ENCODE data around the gene FGR. TPM values are rescaled to one million over a fixed set of nuclear protein-coding genes. Genes with fewer than 3 reads are reported as not detected.

Gene FGR
- total RNA-seq, 2 donors from 2014 or later = 3.3 to 12.6 TPM

DNA sequence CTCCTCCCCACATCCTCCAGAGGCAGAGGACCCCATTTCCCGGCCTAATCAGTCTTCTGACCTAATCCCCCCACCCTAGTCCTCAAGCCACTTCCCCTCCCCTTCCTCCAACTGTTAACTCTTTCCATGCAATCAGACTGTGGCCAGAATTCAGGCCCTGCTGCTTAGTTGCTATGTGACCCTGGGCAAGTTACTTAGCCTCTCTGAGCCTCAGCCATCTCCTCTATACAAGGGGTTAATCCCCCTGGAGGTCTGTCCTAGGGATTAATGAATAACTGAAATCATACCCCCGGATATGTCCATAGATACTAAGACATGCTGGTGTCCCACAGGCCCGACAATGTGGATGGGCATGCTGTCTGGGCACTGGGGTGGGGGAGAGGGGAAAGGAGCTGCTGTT is 49.3 kb downstream of the FGR start:
- no peaks in the 10 kb centered on the region for H3K9me3 ChIP-seq (ENCODE audit: control insufficient read depth, low read length, poor library complexity, severe bottlenecking)
- Mint-ChIP-seq H3K27me3 (peaks cover 4% of the 10 kb centered on the region), H3K36me3 (ENCODE audit: low read depth) (peaks cover 14% of the 10 kb centered on the region), H3K27ac (no peak overlapping the region), H3K4me3 (no peak overlapping the region), H3K4me1 (peaks cover 20% of the 10 kb centered on the region)
- ATAC-seq (no peak), DNase-seq (no peak)

DNA sequence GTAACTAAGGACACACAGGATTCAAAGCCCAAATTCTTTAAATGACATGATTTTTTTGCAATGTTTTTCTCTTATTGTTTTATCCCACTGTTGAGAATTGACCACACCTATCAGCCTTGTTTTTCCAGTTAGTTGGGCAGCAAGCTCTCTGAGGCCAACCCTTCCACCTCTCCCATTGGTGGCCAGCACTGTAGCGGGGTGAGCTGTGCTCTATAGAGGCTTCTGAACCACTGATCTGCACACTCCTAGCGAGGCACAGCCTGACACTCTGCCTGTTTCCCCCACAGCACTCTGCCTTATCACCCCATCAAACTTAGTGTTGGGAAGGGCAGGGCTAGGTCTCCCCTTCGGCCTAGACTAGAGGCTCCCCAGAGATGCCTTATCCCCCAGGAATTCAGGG is 50.5 kb downstream of the FGR start:
- Mint-ChIP-seq H3K4me1 (peaks cover 23% of the 10 kb centered on the region), H3K36me3 (ENCODE audit: low read depth) (peaks cover 14% of the 10 kb centered on the region), H3K4me3 (no peak overlapping the region), H3K27me3 (peaks cover 4% of the 10 kb centered on the region), H3K27ac (no peak overlapping the region)
- no peak for DNase-seq
- no peak for ATAC-seq
- no peaks in the 10 kb centered on the region for H3K9me3 ChIP-seq (ENCODE audit: control insufficient read depth, low read length, poor library complexity, severe bottlenecking)

GRCh38 chr1:27583479-27583878 is 51.5 kb downstream of the FGR start:
- peaks cover 14% of the 10 kb centered on the region for H3K36me3 Mint-ChIP-seq (ENCODE audit: low read depth)
- DNase-seq (no peak), ATAC-seq (no peak)
- H3K27ac Mint-ChIP-seq = peak overlapping the region; percentile 16
- H3K4me1 Mint-ChIP-seq = peaks cover 26% of the 10 kb centered on the region
- peaks cover 4% of the 10 kb centered on the region for H3K27me3 Mint-ChIP-seq
- no peaks in the 10 kb centered on the region for H3K9me3 ChIP-seq (ENCODE audit: control insufficient read depth, low read length, poor library complexity, severe bottlenecking)
- no peak overlapping the region for H3K4me3 Mint-ChIP-seq

DNA sequence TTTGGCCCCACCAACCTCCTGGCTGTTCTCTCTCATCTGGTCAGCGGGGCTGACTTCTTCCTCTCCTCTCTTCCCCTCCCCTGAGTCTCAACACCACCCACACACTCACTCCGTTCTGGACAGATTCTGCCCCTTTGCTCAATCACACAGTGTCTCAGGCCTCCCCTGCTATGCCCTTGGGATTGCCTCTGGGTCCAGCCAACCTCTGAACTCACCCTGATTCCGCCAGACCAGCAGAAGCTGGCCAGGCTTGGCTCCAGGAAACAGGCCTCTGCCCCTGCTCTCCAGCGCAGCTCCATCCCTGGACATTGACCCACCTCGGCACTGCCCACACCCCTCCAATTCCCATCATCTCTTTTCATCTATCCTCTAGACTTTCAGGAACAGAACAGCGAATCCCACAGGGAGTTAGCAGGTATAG is 53.2 kb downstream of the FGR start:
- peaks cover 8% of the 10 kb centered on the region for H3K27me3 Mint-ChIP-seq
- H3K9me3 ChIP-seq (ENCODE audit: control insufficient read depth, low read length, poor library complexity, severe bottlenecking) = no peaks in the 10 kb centered on the region
- H3K27ac Mint-ChIP-seq = no peak overlapping the region
- H3K36me3 Mint-ChIP-seq (ENCODE audit: low read depth) = peaks cover 14% of the 10 kb centered on the region
- H3K4me3 Mint-ChIP-seq = no peak overlapping the region
- ATAC-seq (no peak), DNase-seq (no peak)
- H3K4me1 Mint-ChIP-seq = peaks cover 30% of the 10 kb centered on the region

DNA sequence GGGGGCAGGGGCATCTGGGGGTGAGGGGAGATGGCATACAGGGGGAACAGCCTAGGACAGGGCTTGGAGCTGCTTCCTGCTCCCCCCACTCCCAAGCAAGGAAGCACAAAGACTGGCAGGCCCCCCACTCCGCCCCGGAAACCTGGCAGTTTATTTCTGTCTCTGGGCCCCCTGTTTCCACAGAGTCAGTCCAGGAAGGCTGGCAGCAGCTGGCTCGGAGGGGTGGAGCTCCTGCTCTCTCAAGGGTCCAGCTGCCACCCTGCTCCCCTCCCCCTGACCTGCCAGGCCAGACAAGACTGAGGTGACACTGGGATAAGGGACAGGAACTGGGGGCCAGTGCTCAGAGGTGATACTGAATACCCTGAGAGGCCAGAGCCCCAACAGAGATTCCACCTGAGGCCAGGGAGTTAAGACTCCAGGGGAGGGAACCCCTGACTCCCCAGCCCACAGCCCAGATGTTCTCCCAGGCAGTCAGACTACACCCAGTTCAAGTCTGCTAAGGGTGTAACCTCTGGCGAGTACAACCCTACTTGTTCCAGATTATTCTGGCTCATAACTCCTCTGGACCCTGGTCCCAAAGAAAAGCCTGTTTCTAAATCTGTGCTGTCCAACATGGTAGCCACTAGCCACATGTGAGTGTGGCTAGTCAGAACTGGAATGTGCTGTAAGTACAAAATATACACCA is 57.3 kb downstream of the FGR start:
- Mint-ChIP-seq H3K4me3 (no peak overlapping the region), H3K27me3 (peaks cover 14% of the 10 kb centered on the region), H3K36me3 (ENCODE audit: low read depth) (peaks cover 9% of the 10 kb centered on the region), H3K4me1 (peaks cover 28% of the 10 kb centered on the region), H3K27ac (no peak overlapping the region)
- H3K9me3 ChIP-seq (ENCODE audit: control insufficient read depth, low read length, poor library complexity, severe bottlenecking) = no peaks in the 10 kb centered on the region
- DNase-seq (no peak), ATAC-seq (no peak)

GRCh38 chr1:27576806-27577227 is 58.2 kb downstream of the FGR start:
- H3K9me3 ChIP-seq (ENCODE audit: control insufficient read depth, low read length, poor library complexity, severe bottlenecking) = no peaks in the 10 kb centered on the region
- no peak for DNase-seq
- Mint-ChIP-seq H3K27me3 (peaks cover 11% of the 10 kb centered on the region), H3K27ac (no peak overlapping the region), H3K4me3 (no peak overlapping the region), H3K36me3 (ENCODE audit: low read depth) (peaks cover 4% of the 10 kb centered on the region), H3K4me1 (peaks cover 31% of the 10 kb centered on the region)
- ATAC-seq = no peak

GRCh38 chr1:27575840-27576331 is 59.1 kb downstream of the FGR start:
- H3K27ac Mint-ChIP-seq = no peak overlapping the region
- H3K4me3 Mint-ChIP-seq = no peak overlapping the region
- peaks cover 27% of the 10 kb centered on the region for H3K4me1 Mint-ChIP-seq

GRCh38 chr1:27574871-27575831 is 59.8 kb downstream of the FGR start:
- H3K4me3 Mint-ChIP-seq = no peak overlapping the region
- H3K4me1 Mint-ChIP-seq = peaks cover 25% of the 10 kb centered on the region
- H3K9me3 ChIP-seq (ENCODE audit: control insufficient read depth, low read length, poor library complexity, severe bottlenecking) = no peaks in the 10 kb centered on the region
- no peak overlapping the region for H3K27ac Mint-ChIP-seq
- peaks cover 10% of the 10 kb centered on the region for H3K27me3 Mint-ChIP-seq
- DNase-seq (no peak), ATAC-seq (no peak)
- H3K36me3 Mint-ChIP-seq (ENCODE audit: low read depth) = no peaks in the 10 kb centered on the region

More at GRCh38 chr1:27575840-27576331, 59.1 kb downstream of the FGR start:
- Mint-ChIP-seq H3K36me3 (ENCODE audit: low read depth) (no peaks in the 10 kb centered on the region), H3K27me3 (peaks cover 10% of the 10 kb centered on the region)
- peak; percentile 23 for ATAC-seq
- no peaks in the 10 kb centered on the region for H3K9me3 ChIP-seq (ENCODE audit: control insufficient read depth, low read length, poor library complexity, severe bottlenecking)
- no peak for DNase-seq

GRCh38 chr1:27574001-27574781 is 60.8 kb downstream of the FGR start:
- H3K9me3 ChIP-seq (ENCODE audit: control insufficient read depth, low read length, poor library complexity, severe bottlenecking) = no peaks in the 10 kb centered on the region
- H3K4me3 Mint-ChIP-seq = peak overlapping the region; percentile 75
- H3K27ac Mint-ChIP-seq = peak overlapping the region; percentile 47
- peaks cover 10% of the 10 kb centered on the region for H3K27me3 Mint-ChIP-seq
- no peaks in the 10 kb centered on the region for H3K36me3 Mint-ChIP-seq (ENCODE audit: low read depth)
- no peak for ATAC-seq
- DNase-seq = no peak
- H3K4me1 Mint-ChIP-seq = peaks cover 28% of the 10 kb centered on the region

- peaks cover 10% of the 10 kb centered on the region for H3K27me3 Mint-ChIP-seq
These were observed 62.1 kb downstream of the FGR start for GRCh38 chr1:27572679-27573426.

DNA sequence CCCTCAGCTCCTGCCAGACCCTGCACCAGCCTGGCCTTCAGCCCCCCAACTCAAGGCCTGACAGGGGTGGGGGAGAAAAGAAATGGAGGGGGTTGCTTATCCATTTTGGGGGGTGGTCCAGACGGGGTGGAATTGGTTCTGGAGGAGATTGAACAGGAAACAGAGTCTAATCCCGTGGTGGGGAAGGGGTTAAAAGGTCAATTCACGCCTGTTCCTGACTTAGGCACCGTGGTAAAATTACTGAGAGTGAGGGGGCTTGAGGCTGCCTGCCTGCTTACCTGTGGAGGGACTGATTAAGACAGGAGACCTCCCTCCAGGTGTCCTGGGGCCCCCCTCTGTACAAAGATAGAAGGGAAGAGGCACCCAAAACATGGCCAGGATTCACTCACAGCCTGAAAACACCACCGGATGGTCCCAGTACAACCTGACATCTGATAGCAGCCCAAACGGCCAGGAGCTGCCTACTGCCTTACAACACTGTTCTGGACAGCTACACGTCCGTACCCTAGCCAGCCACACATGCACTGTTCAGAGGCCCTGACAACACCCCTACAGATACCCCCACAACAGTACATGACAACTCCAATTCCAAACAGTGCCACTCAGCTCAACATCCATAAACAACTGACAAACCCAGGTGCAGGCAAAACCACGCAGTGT is 62.8 kb downstream of the FGR start:
- no peak overlapping the region for H3K4me3 Mint-ChIP-seq
- peaks cover 36% of the 10 kb centered on the region for H3K4me1 Mint-ChIP-seq
- H3K27ac Mint-ChIP-seq = peak overlapping the region; percentile 39

More at GRCh38 chr1:27572679-27573426, 62.1 kb downstream of the FGR start:
- Mint-ChIP-seq H3K4me3 (no peak overlapping the region), H3K36me3 (ENCODE audit: low read depth) (no peaks in the 10 kb centered on the region), H3K27ac (peak overlapping the region; percentile 39), H3K4me1 (peaks cover 35% of the 10 kb centered on the region)
- H3K9me3 ChIP-seq (ENCODE audit: control insufficient read depth, low read length, poor library complexity, severe bottlenecking) = no peaks in the 10 kb centered on the region
- no peak for DNase-seq
- ATAC-seq = no peak

More for the DNA sequence above, 62.8 kb downstream of the FGR start:
- H3K27me3 Mint-ChIP-seq = peaks cover 9% of the 10 kb centered on the region
- ATAC-seq (no peak), DNase-seq (no peak)
- no peaks in the 10 kb centered on the region for H3K36me3 Mint-ChIP-seq (ENCODE audit: low read depth)
- H3K9me3 ChIP-seq (ENCODE audit: control insufficient read depth, low read length, poor library complexity, severe bottlenecking) = no peaks in the 10 kb centered on the region
